ENCODE results near the gene RASGRF2.
A peak's percentile ranks its signal among the peaks of the same experiment; 100 is the strongest.
"Not testable (repeated sequence)": the region's sequence is repeated elsewhere in the genome, so short reads cannot be mapped to it uniquely, and the experiment has no call there.

RASGRF2 gene

DNA sequence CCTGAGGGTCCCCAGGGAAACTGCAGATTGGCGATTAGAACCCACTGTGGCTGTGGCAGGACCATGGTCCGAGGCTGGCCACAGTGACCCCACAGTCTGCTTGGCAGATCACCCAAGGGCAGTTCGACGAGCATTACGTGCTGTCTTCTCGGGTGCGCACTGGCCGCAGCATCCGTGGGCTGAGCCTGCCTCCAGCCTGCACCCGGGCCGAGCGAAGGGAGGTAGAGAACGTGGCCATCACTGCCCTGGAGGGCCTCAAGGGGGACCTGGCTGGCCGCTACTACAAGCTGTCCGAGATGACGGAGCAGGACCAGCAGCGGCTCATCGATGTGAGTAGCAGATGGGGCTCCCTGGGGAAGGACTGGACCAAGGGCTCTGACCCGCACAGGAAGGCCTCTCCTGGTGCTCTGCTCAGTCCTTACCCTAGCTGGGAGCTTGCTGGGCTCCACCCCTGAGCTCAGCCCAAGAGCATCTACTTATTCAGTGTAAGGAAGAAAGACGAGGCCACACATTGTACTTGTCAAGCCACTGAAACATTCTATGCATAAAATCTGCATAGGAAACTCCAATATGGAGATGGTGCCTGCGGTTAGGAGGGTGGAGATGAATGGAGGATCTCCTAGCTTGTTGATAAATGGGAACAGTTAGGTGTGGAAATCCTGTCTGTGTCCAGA is 294.9 kb downstream of the RASGRF2 start:
- DNase-seq (ENCODE audit: insufficient read length, low spot score) (no peak), FAIRE-seq (no peak)

DNA sequence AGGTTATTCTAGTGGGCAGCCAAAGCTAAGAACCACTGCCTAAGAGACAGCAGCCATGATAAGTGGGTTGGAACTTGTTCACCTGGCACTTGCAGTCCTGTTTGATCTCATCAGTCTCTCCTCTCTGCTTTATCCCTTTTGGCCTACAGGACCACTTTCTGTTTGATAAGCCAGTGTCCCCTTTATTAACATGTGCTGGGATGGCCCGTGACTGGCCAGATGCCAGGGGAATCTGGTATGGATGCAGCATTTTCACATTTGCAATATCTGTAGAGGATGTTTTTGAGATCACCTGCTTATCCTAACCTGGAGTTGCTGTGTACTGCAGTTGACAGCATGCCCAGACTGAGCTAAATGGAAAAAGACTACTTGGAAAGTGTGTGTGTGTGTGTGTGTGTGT is 296.6 kb downstream of the RASGRF2 start:
- no peak for DNase-seq (ENCODE audit: insufficient read length, low spot score)
- FAIRE-seq: no peak

DNA sequence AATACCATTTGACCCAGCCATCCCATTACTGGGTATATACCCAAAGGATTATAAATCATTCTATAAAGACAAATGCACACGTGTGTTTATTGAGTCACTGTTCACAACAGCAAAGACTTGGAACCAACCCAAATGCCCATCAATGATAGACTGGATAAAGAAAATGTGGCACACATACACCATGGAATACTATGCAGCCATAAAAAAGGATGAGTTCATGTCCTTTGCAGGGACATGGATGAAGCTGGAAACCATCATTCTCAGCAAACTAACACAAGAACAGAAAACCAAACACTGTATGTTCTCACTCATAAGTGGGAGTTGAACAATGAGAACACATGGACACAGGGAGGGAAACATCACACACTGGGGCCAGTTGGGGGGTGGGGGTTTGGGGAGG is 302.6 kb downstream of the RASGRF2 start:
- FAIRE-seq; DNase-seq (ENCODE audit: insufficient read length, low spot score): not testable (repeated sequence)

DNA sequence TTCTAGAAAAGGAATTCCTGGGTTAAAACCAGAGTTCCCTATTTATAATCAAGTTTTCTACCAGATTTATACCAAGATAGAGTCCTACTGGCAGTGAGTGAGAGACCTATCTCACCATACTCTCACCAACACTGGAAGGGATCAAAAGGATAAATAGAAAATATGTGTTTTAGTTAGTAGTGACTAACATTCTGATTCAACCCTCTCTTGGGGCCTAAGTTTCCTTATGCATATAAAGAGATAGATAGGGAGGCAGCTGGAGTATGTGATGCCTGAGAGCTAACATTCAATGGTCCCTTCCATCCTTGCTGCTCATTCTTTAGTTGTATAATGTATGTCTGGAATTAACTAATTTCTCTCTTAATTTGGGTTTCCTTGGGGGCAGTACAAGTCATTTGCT is 304.9 kb downstream of the RASGRF2 start:
- FAIRE-seq (no peak), DNase-seq (ENCODE audit: insufficient read length, low spot score) (no peak)

DNA sequence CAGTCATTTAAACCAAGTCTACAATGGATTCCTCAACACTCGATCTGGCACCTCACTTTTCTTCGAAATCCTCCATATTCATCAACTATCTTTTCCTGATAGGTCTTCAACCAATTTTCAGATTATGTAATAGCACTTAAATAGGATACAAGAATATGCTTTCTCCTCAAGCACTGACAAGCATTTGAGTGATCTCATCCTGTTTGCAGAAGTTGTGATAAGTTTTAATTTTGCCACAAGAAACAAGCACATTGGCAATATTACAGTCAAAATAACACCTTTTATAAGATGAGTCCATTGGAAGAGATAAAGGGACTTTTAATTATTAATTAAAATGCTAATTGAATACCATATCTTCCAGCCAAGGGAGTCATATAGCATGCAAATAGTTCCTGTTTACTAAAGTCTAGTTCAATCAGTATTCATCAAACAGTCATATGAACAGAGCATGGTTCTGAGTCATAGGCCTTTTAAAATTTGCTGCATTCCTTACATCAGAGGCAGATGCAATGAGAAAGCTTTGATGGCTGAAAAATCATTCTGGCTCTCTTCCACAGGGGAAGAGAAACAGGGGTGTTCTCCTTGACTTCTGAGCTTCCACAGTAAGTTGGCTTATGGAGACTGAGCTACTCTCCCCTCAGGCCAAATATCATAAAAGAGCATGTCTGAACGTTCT is 308.5 kb downstream of the RASGRF2 start:
- DNase-seq (ENCODE audit: insufficient read length, low spot score) (peak; percentile 64), FAIRE-seq (no peak)

DNA sequence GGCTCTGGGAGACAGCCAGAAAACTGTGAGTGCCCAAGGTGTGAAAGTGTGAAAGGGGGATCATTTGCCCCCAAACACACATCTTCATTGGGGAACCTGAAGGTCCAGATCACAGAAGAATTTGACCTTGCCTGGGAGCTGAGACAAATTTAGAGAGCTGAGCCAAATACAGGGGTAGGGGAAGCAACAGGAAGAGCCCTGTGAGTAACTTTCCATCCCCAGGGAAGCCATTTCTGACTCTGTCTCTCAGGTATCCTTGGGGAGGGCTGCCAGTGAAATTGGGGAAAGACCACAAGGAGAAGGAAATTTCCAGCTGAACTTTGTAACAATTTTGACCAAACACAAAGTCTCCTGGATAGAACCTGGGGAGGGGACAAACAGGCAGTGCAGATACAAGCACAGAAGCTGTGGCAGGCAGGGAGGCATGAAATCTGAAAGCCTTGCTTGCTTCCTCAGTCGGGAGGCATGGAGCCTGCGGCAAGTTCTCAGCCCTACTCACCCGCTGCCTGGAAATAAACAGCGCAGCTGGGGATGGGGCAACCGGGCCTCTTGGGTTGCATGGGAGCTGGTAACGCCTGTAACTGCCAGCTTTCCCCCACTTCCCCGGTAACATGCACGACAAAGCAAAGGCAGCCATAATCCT is 309.7 kb downstream of the RASGRF2 start:
- FAIRE-seq: no peak
- no peak for DNase-seq (ENCODE audit: insufficient read length, low spot score)

DNA sequence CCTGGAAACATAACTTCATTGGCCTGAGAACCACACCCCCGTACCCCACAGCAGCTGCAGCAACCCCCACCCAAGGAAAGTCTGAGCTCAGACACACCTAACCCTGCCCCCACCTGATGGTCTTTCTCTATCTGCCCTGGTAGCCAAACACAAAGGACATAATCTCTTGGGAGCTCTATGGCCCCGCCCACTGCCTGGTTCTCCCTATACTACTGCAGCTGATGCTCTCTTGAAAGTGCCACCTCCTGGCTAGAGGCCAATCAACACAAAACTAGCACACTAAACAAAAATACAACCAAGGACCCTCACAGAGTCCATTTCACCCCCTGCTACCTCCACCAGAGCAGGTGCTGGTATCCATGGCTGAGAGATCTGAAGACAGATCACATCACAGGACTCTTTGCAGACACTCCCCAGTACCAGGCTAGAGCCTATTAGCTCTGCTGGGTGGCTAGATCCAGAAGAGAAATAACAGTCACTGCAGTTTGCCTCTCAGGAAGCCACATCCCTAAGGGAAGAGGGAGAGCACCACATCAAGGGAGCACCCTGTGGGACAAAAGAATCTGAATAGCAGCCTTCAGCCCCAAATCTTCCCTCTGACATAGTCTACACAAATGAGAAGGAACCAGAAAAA is 310.3 kb downstream of the RASGRF2 start:
- not testable (repeated sequence) for FAIRE-seq; DNase-seq (ENCODE audit: insufficient read length, low spot score)

Measured in HTR-8/SVneo (cell line).